ENCODE data around the gene EPB42. TPM values are rescaled to one million over a fixed set of nuclear protein-coding genes. Genes with fewer than 3 reads are reported as not detected.

Gene EPB42
- polyA plus RNA-seq, 1 of the 3 experiments (the other 2 are of a cell fraction) = not detected

DNA sequence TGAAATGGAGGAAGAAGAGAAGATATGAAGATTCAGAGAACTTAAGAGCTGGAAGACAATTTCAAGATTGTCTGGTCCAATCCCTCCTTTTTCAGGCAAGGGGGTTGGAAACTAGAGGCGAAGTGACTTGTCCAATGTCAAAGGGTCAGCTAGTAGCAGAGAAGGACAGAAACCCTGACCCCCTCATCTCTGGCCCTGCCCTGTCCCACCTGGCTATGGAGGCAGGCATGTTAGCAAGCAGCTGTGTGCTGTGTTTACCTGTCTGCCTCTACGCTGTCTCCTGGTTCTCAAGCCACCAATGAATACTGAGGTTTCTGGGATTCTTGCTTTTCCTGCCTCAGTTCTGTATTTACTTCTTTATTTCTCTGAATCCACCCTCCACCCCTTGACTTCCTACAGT is 45.6 kb upstream of the EPB42 start:
- TF ChIP-seq CHD2 (IDR thresholded peaks at IDR 0.05; ENCODE audit: low read length, partially characterized antibody) (no peak), YY1 (IDR thresholded peaks at IDR 0.05; ENCODE audit: low read depth) (no peak), FOSL2 (IDR thresholded peaks at IDR 0.05; ENCODE audit: borderline replicate concordance, low read depth) (no peak), ELF1 (IDR thresholded peaks at IDR 0.05) (no peak), RAD21 (IDR thresholded peaks at IDR 0.05; ENCODE audit: low read length) (no peak), GABPA (IDR thresholded peaks at IDR 0.05; ENCODE audit: low read depth) (no peak), NFIC (IDR thresholded peaks at IDR 0.05; ENCODE audit: borderline replicate concordance) (no peak), NRF1 (IDR thresholded peaks at IDR 0.05; ENCODE audit: low read depth, low read length) (no peak), TAF1 (IDR thresholded peaks at IDR 0.05; ENCODE audit: borderline replicate concordance, low read depth, low read length) (no peak), MXI1 (IDR thresholded peaks at IDR 0.05; ENCODE audit: low read depth, low read length) (no peak), TEAD4 (IDR thresholded peaks at IDR 0.05; ENCODE audit: borderline replicate concordance, insufficient read depth) (no peak), RCOR1 (IDR thresholded peaks at IDR 0.05; ENCODE audit: low read length) (no peak), TCF12 (IDR thresholded peaks at IDR 0.05) (no peak), EP300 (IDR thresholded peaks at IDR 0.05; ENCODE audit: borderline replicate concordance in 1 of 2, low read depth in 1 of 2, low read length in 1 of 2) (no peak), POLR2AphosphoS5 (IDR thresholded peaks at IDR 0.05; ENCODE audit: low read depth, low read length) (no peak), FOXJ3 (CRISPR knock-in tag; IDR thresholded peaks at IDR 0.05) (no peak)
- TF ChIP-seq, protein P1, sequence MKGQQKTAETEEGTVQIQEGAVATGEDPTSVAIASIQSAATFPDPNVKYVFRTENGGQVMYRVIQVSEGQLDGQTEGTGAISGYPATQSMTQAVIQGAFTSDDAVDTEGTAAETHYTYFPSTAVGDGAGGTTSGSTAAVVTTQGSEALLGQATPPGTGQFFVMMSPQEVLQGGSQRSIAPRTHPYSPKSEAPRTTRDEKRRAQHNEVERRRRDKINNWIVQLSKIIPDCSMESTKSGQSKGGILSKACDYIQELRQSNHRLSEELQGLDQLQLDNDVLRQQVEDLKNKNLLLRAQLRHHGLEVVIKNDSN (IDR thresholded peaks at IDR 0.05; ENCODE audit: borderline replicate concordance, low read depth) = no peak
- TF ChIP-seq, protein P2, sequence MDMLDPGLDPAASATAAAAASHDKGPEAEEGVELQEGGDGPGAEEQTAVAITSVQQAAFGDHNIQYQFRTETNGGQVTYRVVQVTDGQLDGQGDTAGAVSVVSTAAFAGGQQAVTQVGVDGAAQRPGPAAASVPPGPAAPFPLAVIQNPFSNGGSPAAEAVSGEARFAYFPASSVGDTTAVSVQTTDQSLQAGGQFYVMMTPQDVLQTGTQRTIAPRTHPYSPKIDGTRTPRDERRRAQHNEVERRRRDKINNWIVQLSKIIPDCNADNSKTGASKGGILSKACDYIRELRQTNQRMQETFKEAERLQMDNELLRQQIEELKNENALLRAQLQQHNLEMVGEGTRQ (IDR thresholded peaks at IDR 0.05; ENCODE audit: borderline replicate concordance, low read depth, low read length) = no peak
- TF ChIP-seq, protein P3, sequence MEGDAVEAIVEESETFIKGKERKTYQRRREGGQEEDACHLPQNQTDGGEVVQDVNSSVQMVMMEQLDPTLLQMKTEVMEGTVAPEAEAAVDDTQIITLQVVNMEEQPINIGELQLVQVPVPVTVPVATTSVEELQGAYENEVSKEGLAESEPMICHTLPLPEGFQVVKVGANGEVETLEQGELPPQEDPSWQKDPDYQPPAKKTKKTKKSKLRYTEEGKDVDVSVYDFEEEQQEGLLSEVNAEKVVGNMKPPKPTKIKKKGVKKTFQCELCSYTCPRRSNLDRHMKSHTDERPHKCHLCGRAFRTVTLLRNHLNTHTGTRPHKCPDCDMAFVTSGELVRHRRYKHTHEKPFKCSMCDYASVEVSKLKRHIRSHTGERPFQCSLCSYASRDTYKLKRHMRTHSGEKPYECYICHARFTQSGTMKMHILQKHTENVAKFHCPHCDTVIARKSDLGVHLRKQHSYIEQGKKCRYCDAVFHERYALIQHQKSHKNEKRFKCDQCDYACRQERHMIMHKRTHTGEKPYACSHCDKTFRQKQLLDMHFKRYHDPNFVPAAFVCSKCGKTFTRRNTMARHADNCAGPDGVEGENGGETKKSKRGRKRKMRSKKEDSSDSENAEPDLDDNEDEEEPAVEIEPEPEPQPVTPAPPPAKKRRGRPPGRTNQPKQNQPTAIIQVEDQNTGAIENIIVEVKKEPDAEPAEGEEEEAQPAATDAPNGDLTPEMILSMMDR (IDR thresholded peaks at IDR 0.05) = no peak
- Histone ChIP-seq H3K36me3 (replicated peaks in 1 of 2; ENCODE audit: control insufficient read depth in 1 of 2, insufficient read depth in 2 of 2, low read length in 1 of 2) (no peaks in the 10 kb centered on the region), H3F3A (replicated peaks; ENCODE audit: insufficient read depth) (no peaks in the 10 kb centered on the region), H3K4me3 (ENCODE audit: low read depth in 2 of 2, low read length in 1 of 2) (no peak overlapping the region), H2AFZ (ENCODE audit: low read depth) (no peak overlapping the region), H3K9ac (no peak overlapping the region), H3K9me3 (no peaks in the 10 kb centered on the region), H3K9me2 (no peaks in the 10 kb centered on the region), H4K20me1 (ENCODE audit: insufficient read depth) (no peaks in the 10 kb centered on the region), H3K27me3 (ENCODE audit: insufficient read depth) (peaks cover 25% of the 10 kb centered on the region; the same call in 1 of the 2 replicates), H3K4me1 (ENCODE audit: control insufficient read depth in 1 of 2, insufficient read depth in 2 of 2, low read depth in 1 of 2, low read length in 1 of 2) (no peaks in the 10 kb centered on the region), H3K79me2 (ENCODE audit: insufficient read depth) (no peaks in the 10 kb centered on the region), H3K4me2 (no peak overlapping the region), H3K27ac (ENCODE audit: low read depth in 2 of 2, low read length in 1 of 2) (no peak overlapping the region)
- no peak for DNase-seq
- WGBS (ENCODE audit: low lambda C conversion rate) = 42% methylated on average over 2 of the region's 2 CpGs
- CTCF ChIA-PET = interaction anchor here (0.8 to 2.7 kb wide), 6 partner anchors 12 to 80 kb away, joined by 3 to 19 read pairs (median 6); no protein-coding TSS in a partner anchor
- POLR2A ChIA-PET = no interaction called here
